HepG2 (cell line): ENCODE results near the gene PTPRF. TPM values are rescaled to one million over a fixed set of nuclear protein-coding genes. Genes with fewer than 3 reads are reported as not detected.

Source experiments
- CCDC6 ChIP-seq: sonication (generic); formaldehyde crosslinking; IDR thresholded peaks from 2 replicates; pipeline ENCODE4 v1.8.1; 2022; ENCODE audit warnings: mild to moderate bottlenecking, missing genetic modification reagents, moderate library complexity
- GPN1 ChIP-seq: sonication (generic); formaldehyde crosslinking; IDR thresholded peaks from 2 replicates; pipeline ENCODE4 v1.5.1; 2020; ENCODE audit warnings: missing genetic modification reagents, borderline replicate concordance
- HDAC2 ChIP-seq: sonication (generic); formaldehyde crosslinking; IDR thresholded peaks from 2 replicates; pipeline ENCODE4 v1.4.0; 2020; ENCODE audit warnings: missing genetic modification reagents
- KLF11 ChIP-seq: IDR thresholded peaks from 2 replicates; pipeline ENCODE4 v1.6.1; 2016; ENCODE audit warnings: missing compliant biosample characterization
- MXI1 ChIP-seq: IDR thresholded peaks from 3 replicates; pipeline ENCODE4 v1.6.1; 2012; ENCODE audit warnings: low read depth, low read length, inconsistent platforms, borderline replicate concordance
- MYNN ChIP-seq: sonication (generic); formaldehyde crosslinking; IDR thresholded peaks from 2 replicates; pipeline ENCODE4 v1.4.0; 2020; ENCODE audit warnings: mild to moderate bottlenecking, low read depth, missing genetic modification reagents
- PRMT3 ChIP-seq: sonication (generic); formaldehyde crosslinking; IDR thresholded peaks from 2 replicates; pipeline ENCODE4 v1.8.1; 2022; ENCODE audit warnings: low read depth, mild to moderate bottlenecking, moderate library complexity, missing genetic modification reagents, borderline replicate concordance
- TGIF2 ChIP-seq: IDR thresholded peaks from 2 replicates; pipeline ENCODE4 v1.6.1; 2016; ENCODE audit warnings: control low read depth, missing compliant biosample characterization
- YEATS2 ChIP-seq: sonication (generic); formaldehyde crosslinking; IDR thresholded peaks from 2 replicates; pipeline ENCODE4 v1.4.0; 2020; ENCODE audit warnings: missing genetic modification reagents, borderline replicate concordance
- ZBTB33 ChIP-seq: sonication (generic); formaldehyde crosslinking; IDR thresholded peaks from 2 replicates; pipeline ENCODE4 v1.4.0; 2020; ENCODE audit warnings: missing genetic modification reagents
- ZBTB42 ChIP-seq: sonication (generic); formaldehyde crosslinking; IDR thresholded peaks from 2 replicates; pipeline ENCODE4 v1.5.0; 2020; ENCODE audit warnings: mild to moderate bottlenecking, missing genetic modification reagents
- ZNF20 ChIP-seq: sonication (generic); formaldehyde crosslinking; IDR thresholded peaks from 2 replicates; pipeline ENCODE4 v1.4.0; 2020; ENCODE audit warnings: mild to moderate bottlenecking, moderate library complexity, missing genetic modification reagents
- ZNF205 ChIP-seq: IDR thresholded peaks from 2 replicates; pipeline ENCODE4 v1.6.1; 2018; ENCODE audit warnings: missing biosample characterization, missing genetic modification reagents
- ZNF7 ChIP-seq: IDR thresholded peaks from 2 replicates; pipeline ENCODE4 v1.6.1; 2016; ENCODE audit warnings: missing biosample characterization, missing genetic modification reagents
- ZNF773 ChIP-seq: sonication (generic); formaldehyde crosslinking; IDR thresholded peaks from 2 replicates; pipeline ENCODE4 v1.4.0; 2020; ENCODE audit warnings: missing genetic modification reagents, borderline replicate concordance
- ZNF780A ChIP-seq: sonication (generic); formaldehyde crosslinking; IDR thresholded peaks from 2 replicates; pipeline ENCODE4 v1.8.0; 2022; ENCODE audit warnings: mild to moderate bottlenecking, missing genetic modification reagents, moderate library complexity
- polyA plus RNA-seq, 8 experiments: library from polyadenylated mRNA; depleted of rRNA in 3 of 8; stranded (reverse) in 7 of 8; unstranded in 1 of 8; fragments of >200 nt; fragmentation: Illumina TruSeq in 4 of 8; extraction: Trizol in 4 of 8; gene quantifications; 2 replicates each; pipeline versions ENCODE4 v1.2.1 to v1.2.3, GENCODE V29; 2011 to 2016; ENCODE audit warnings: low read depth in 4 of 8, missing spikeins in 1 of 8, mixed read lengths in 1 of 8; ENCODE audit not compliant: insufficient read depth in 1 of 8
- total RNA-seq, 5 experiments: library from RNA; depleted of rRNA; stranded (reverse); fragments of >200 nt; fragmentation: Illumina TruSeq; extraction: Trizol; gene quantifications; 2 replicates each; pipeline ENCODE4 v1.2.3, GENCODE V29; 2016; ENCODE audit warnings: low read depth in 1 of 5
- TF ChIP-seq, protein P1 (sequence below): sonication (generic); formaldehyde crosslinking; IDR thresholded peaks from 2 replicates; pipeline ENCODE4 v1.4.0; 2020; ENCODE audit warnings: missing genetic modification reagents

Gene PTPRF
- total and polyA plus RNA-seq, 2 of the 13 experiments (the other 11 are each of a cell fraction or from before 2014, with no cell fraction given): 55.9 to 167 TPM

DNA sequence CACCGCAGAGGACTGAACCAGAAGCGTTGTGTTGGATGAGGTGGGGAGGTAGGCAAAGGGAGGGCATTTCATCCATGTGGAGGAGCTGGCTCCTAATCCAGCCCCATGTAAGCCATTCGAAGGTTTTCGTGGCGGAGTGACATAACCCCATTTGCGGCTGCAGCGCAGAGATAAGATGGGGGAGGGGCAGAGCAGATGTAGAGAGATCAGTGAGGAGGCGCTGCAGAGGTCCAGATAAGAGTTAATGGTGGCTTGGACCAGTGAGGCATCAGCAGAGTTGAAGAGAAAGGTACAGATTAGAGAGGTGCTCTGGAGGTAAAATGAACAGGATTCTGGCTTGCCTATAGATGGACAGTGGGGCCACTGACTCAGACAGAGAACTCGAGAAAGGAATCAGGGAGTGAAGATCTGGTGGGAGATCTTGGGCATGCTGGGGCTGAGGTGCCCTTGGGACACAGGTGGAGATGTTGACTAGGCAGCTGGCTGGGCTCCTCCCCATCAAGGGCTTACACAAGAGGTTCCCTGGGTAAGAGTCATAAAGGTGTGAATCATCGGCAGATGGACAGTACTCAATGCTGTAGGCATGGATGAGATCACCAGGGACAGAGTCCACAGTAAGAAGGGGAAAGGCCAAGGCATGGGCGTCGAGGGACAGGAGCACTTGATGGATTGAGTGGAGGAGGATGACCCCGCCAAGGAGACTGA, 7.8 kb upstream of the PTPRF start (continued):
- TF ChIP-seq PRMT3 (CRISPR knock-in tag) (no peak), HDAC2 (CRISPR knock-in tag) (no peak), GPN1 (CRISPR knock-in tag) (no peak), ZNF773 (no peak), ZNF205 (CRISPR knock-in tag) (no peak), ZNF7 (CRISPR knock-in tag) (no peak), ZBTB42 (no peak), MYNN (CRISPR knock-in tag) (no peak), ZBTB33 (no peak), MXI1 (peak; percentile 40; the same call in 1 of the 3 replicates), ZNF20 (CRISPR knock-in tag) (no peak), TGIF2 (CRISPR knock-in tag) (no peak), KLF11 (no peak), CCDC6 (no peak), YEATS2 (CRISPR knock-in tag) (peak; percentile 33; the same call in 1 of the 2 replicates), ZNF780A (CRISPR knock-in tag) (no peak)
- TF ChIP-seq, protein P1, sequence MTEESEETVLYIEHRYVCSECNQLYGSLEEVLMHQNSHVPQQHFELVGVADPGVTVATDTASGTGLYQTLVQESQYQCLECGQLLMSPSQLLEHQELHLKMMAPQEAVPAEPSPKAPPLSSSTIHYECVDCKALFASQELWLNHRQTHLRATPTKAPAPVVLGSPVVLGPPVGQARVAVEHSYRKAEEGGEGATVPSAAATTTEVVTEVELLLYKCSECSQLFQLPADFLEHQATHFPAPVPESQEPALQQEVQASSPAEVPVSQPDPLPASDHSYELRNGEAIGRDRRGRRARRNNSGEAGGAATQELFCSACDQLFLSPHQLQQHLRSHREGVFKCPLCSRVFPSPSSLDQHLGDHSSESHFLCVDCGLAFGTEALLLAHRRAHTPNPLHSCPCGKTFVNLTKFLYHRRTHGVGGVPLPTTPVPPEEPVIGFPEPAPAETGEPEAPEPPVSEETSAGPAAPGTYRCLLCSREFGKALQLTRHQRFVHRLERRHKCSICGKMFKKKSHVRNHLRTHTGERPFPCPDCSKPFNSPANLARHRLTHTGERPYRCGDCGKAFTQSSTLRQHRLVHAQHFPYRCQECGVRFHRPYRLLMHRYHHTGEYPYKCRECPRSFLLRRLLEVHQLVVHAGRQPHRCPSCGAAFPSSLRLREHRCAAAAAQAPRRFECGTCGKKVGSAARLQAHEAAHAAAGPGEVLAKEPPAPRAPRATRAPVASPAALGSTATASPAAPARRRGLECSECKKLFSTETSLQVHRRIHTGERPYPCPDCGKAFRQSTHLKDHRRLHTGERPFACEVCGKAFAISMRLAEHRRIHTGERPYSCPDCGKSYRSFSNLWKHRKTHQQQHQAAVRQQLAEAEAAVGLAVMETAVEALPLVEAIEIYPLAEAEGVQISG (CRISPR knock-in tag): no peak
